Gastrocnemius medialis (tissue), 4 donors: ENCODE measurements around the gene DNPEP. TPM values are rescaled to one million over a fixed set of nuclear protein-coding genes. Genes with fewer than 3 reads are reported as not detected.
A peak's percentile ranks its signal among the peaks of the same experiment; 100 is the strongest.

Experiments
- ATAC-seq, 2 donors: fragments of 150-250 bp; one replicate each; pipeline ENCODE4 v1.9.1; 2016
- DNase-seq, 2 donors: peaks; one replicate each; pipeline ENCODE4 v3.0.0-alpha.2; 2019
- H3K27ac ChIP-seq, 4 donors: fragments of 200-600 bp; sonication (generic); 1 replicate in 1 of 4; 2 replicates in 3 of 4; pipeline ENCODE4 v1.5.1; 2016 to 2018; ENCODE audit warnings: mild to moderate bottlenecking in 2 of 4, moderate library complexity in 1 of 4
- H3K27me3 ChIP-seq, 3 donors: fragments of 200-600 bp; sonication (generic) in 2 of 3; 1 replicate in 1 of 3; 2 replicates in 2 of 3; pipeline versions ENCODE4 v1.5.1 to v1.6.0; 2016 to 2019; ENCODE audit warnings: mild to moderate bottlenecking in 1 of 3, moderate library complexity in 1 of 3
- H3K36me3 ChIP-seq, 2 donors: fragments of 200-600 bp; sonication (generic) in 1 of 2; one replicate each; pipeline ENCODE4 v1.5.1; 2017 to 2018
- H3K4me1 ChIP-seq, 2 donors: fragments of 200-600 bp; sonication (generic) in 1 of 2; one replicate each; pipeline ENCODE4 v1.5.1; 2016 to 2017; ENCODE audit warnings: mild to moderate bottlenecking in 2 of 2
- H3K4me3 ChIP-seq, 4 donors: fragments of 200-600 bp; sonication (generic) in 3 of 4; 1 replicate in 1 of 4; 2 replicates in 3 of 4; pipeline ENCODE4 v1.5.1; 2016 to 2019; ENCODE audit warnings: mild to moderate bottlenecking in 2 of 4
- H3K9me3 ChIP-seq, 3 donors: fragments of 200-600 bp; sonication (generic) in 2 of 3; 1 replicate in 1 of 3; 2 replicates in 2 of 3; pipeline ENCODE4 v1.5.1; 2016 to 2019
- CTCF ChIP-seq, 5 experiments: fragments of 450-650 bp in 3 of 5; fragments of 200-600 bp in 2 of 5; sonication (generic) in 2 of 5; IDR thresholded peaks in 4 of 5; conservative IDR thresholded peaks in 1 of 5; 1 replicate in 4 of 5; 2 replicates in 1 of 5; pipeline ENCODE4 v1.5.1; 2016 to 2019; ENCODE audit warnings: antibody characterized with exemption in 5 of 5, mild to moderate bottlenecking in 3 of 5, moderate library complexity in 3 of 5
- POLR2A ChIP-seq, 2 donors: fragments of 450-650 bp; IDR thresholded peaks; one replicate each; pipeline ENCODE4 v1.6.1; 2017; ENCODE audit warnings: antibody characterized with exemption in 2 of 2, mild to moderate bottlenecking in 2 of 2, moderate library complexity in 2 of 2
- in situ Hi-C, 4 donors: fragments of 200-750 bp; cut with MboI; loops; one replicate each; pipeline versions ENCODE4 v1.15.0 to v1.8.0; 2017; ENCODE audit warnings: low sequenced_read_pairs in 4 of 4
- intact Hi-C: fragments of 100-400 bp; cut with DNase I; formaldehyde crosslinking; loops from one replicate; pipeline ENCODE4 v1.15.1; 2023; ENCODE audit warnings: low total_unique reads
- total RNA-seq, 4 donors: library from RNA; depleted of rRNA; stranded (reverse); fragments of >200 nt; gene quantifications; one replicate each; pipeline versions ENCODE4 v1.1.0 to v1.2.3, GENCODE V29; 2016

Gene DNPEP
- 100 to 1,000 TPM in 1 of 4 donors, 10 to 100 TPM in 3; 56.0 to 147 (median 65.3) TPM for total RNA-seq

GRCh38 chr2:219387306-219388120, at the start of gene DNPEP:
TSS of gene DNPEP (minus strand) at chr2:219387912. CDS start at chr2:219387794, 118 bp downstream.
- TF ChIP-seq POLR2A (IDR thresholded peaks at IDR 0.05) (peak; percentile 73 to 75), CTCF (IDR thresholded peaks at IDR 0.05 in 4 of 5, conservative IDR thresholded peaks at IDR 0.05 in 1 of 5) (no peak)
- H3K9me3 ChIP-seq, result no peaks in the 10 kb centered on the region
- DNase-seq (peak; percentile 91), ATAC-seq (peak; percentile 69 to 77)
- intact Hi-C loops, result loop anchor here (2.0 to 5.0 kb wide), 6 partner anchors 90 to 210 kb away; partner anchors contain the start of genes CHPF, CNPPD1, DNAJB2 and GMPPA
- no peaks in the 10 kb centered on the region for H3K27me3 ChIP-seq
- H3K4me1 ChIP-seq, result peaks cover 9 to 13% of the 10 kb centered on the region in 2 donors
- peak within 1 kb of the TSS; percentile 91 to 96 (median 93) for H3K27ac ChIP-seq
- in situ Hi-C loops, result loop anchor here in 1 of 4 donors (25.0 kb wide), 1 partner anchor 725 kb away; the partner anchor contains the start of genes BCS1L, RNF25, STK36 and ZNF142
- H3K36me3 ChIP-seq, result peaks cover 7 to 37% of the 10 kb centered on the region in 2 donors
- H3K4me3 ChIP-seq, result peak within 1 kb of the TSS; percentile 81 to 89 (median 88)

DNA sequence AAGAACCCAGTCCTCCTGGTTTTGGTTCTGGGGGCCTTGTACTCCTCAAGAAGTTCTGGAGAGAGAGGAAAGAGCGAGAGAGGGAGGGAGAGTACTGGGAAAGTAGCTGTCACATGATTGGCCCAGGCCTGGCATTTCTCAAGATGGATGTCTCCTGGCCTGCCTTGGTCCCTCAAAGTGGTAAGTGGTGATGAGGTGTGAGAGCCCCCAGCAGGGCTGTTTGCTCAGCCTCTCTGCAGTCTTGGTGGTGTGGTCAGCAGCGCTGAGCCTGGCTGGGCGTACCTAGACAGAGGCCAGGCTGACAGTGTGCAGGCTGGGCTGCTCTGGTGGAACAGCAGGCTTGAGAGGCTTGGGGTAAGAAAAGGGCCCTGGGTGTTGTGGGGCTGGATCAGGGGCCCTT, 49.4 kb upstream of the DNPEP start:
- H3K4me1 ChIP-seq, result peaks cover 66 to 79% of the 10 kb centered on the region in 2 donors
- in situ Hi-C loops, result no loop called here
- H3K4me3 ChIP-seq, result peak overlapping the region in 3 of 4 donors; percentile 62 to 78 (median 63)
- peak in 1 of 2 donors; percentile 51 for DNase-seq
- H3K27ac ChIP-seq, result peak overlapping the region; percentile 95 to 100 (median 98)
- no peaks in the 10 kb centered on the region for H3K36me3 ChIP-seq
- H3K9me3 ChIP-seq, result no peaks in the 10 kb centered on the region
- H3K27me3 ChIP-seq, result no peaks in the 10 kb centered on the region
- no peak for TF ChIP-seq CTCF (IDR thresholded peaks at IDR 0.05 in 4 of 5, conservative IDR thresholded peaks at IDR 0.05 in 1 of 5)
- no peak for TF ChIP-seq POLR2A (IDR thresholded peaks at IDR 0.05)
- ATAC-seq, result no peak
- intact Hi-C loops, result no loop called here

DNA sequence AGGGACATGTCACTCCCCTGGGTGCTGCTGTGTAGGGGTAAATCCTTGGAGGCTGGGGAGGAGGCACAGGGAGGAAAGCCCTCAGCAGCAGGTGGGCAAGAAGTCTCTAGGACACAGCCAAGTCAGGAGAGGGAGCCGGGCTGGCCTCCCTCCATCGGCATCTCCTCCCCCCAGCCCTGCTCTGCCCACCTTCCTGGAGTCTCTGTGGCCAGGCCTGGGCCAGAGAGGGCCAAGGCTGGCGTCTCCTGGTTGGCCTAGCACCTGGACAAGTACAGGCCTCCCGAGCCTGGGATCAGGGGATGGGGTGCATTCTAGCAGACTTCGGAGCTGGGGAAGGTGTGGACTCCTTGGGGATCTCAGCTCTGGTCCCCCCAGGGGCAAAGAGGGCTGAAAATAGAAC, 48.8 kb upstream of the DNPEP start:
- DNase-seq (peak in 1 of 2 donors; percentile 30), ATAC-seq (no peak)
- Histone ChIP-seq H3K4me1 (peaks cover 66 to 78% of the 10 kb centered on the region in 2 donors), H3K9me3 (no peaks in the 10 kb centered on the region), H3K27me3 (no peaks in the 10 kb centered on the region), H3K27ac (peak overlapping the region; percentile 95 to 100 (median 98)), H3K4me3 (peak overlapping the region; percentile 62 to 78 (median 68)), H3K36me3 (no peaks in the 10 kb centered on the region)
- in situ Hi-C loops, result no loop called here
- no peak for TF ChIP-seq POLR2A (IDR thresholded peaks at IDR 0.05)
- intact Hi-C loops, result no loop called here

DNA sequence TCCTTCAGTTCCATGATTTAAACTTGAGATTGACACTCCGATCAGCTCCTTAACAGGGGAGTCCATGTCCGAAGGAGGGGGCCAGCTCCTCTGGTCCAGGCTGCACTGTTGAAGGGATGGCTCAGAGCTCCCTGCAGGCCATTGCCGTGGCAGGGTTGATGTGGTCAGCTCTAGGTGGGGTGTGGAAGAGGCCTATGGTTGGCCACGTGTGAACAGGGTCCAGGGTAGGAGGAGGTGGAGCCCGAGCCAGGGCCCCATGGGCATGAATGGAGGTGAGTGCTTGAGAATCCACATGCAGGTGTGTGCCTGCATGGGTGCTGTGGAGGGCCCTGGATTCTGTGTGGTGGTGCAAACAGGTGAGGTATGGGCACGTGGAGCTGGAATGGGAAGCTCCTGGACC, 48.0 kb upstream of the DNPEP start:
- H3K4me1 ChIP-seq, result peaks cover 64 to 77% of the 10 kb centered on the region in 2 donors
- no peak for ATAC-seq

More for the DNA sequence above, 48.0 kb upstream of the DNPEP start:
- TF ChIP-seq POLR2A (IDR thresholded peaks at IDR 0.05) (no peak), CTCF (IDR thresholded peaks at IDR 0.05 in 4 of 5, conservative IDR thresholded peaks at IDR 0.05 in 1 of 5) (no peak)
- H3K36me3 ChIP-seq, result no peaks in the 10 kb centered on the region
- intact Hi-C loops (loop anchor here (2.0 kb wide), 1 partner anchor 17 kb away; the partner anchor contains the start of gene DES), in situ Hi-C loops (no loop called here)
- peak in 1 of 2 donors; percentile 46 for DNase-seq
- H3K9me3 ChIP-seq, result no peaks in the 10 kb centered on the region
- H3K27ac ChIP-seq, result peak overlapping the region; percentile 95 to 100 (median 98)
- H3K27me3 ChIP-seq, result no peaks in the 10 kb centered on the region
- H3K4me3 ChIP-seq, result peak overlapping the region; percentile 62 to 78 (median 68)
